ENCODE results near the gene SYNDIG1.

Gene SYNDIG1

DNA sequence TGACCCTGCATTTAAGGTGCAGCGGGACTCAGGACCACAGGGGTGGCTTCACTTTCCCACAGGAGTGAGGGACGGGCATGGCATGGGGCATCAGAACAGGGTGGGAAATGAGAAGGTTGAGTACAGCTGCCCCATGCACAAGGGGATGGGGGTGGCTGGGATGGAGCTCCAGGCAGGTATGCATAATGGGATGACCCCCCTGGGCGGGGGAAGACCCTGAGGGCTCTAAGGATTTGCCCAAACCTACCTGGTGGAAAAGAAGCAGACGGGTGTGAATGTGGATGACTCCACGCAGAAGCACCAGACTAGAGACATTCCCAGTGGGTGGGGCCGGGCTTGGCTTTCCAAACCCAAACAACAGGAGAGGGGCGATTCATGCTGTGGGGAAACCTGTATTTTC, 200.3 kb downstream of the SYNDIG1 start:
- DNase-seq = no peak
- Histone ChIP-seq H3K18ac (ENCODE audit: low read depth in 1 of 2, low read length in 2 of 2) (no peak overlapping the region), H3K4ac (ENCODE audit: low read depth in 1 of 2, low read length in 2 of 2) (no peak overlapping the region), H3K36me3 (ENCODE audit: control insufficient read depth in 1 of 2, insufficient read depth in 2 of 2, low read depth in 1 of 2, low read length in 2 of 2) (peaks cover 0 to 6% of the 10 kb centered on the region in 2 experiments), H3K27me3 (ENCODE audit: control insufficient read depth in 1 of 2, insufficient read depth in 1 of 2, low read length in 2 of 2) (peaks cover 0 to under 1% of the 10 kb centered on the region in 2 experiments), H3K9me3 (ENCODE audit: control insufficient read depth, low read length) (no peaks in the 10 kb centered on the region), H3K4me1 (ENCODE audit: control insufficient read depth, insufficient read depth, low read depth, low read length) (peaks cover 28% of the 10 kb centered on the region), H3K23ac (ENCODE audit: low read length in 2 of 2) (no peak overlapping the region), H2BK15ac (ENCODE audit: low read depth, poor library complexity, severe bottlenecking) (no peak overlapping the region), H3K79me1 (replicated peaks; ENCODE audit: low read length, poor library complexity, severe bottlenecking) (no peaks in the 10 kb centered on the region), H2BK120ac (ENCODE audit: low read depth, low read length) (no peak overlapping the region), H3K14ac (ENCODE audit: low read length in 2 of 2) (peak overlapping the region in 1 of 2 experiments; percentile 11), H3K9ac (ENCODE audit: low read length) (no peak overlapping the region), H4K91ac (ENCODE audit: low read length) (no peak overlapping the region), H4K8ac (ENCODE audit: low read length) (no peak overlapping the region), H3K27ac (ENCODE audit: low read length, poor library complexity, severe bottlenecking) (no peak overlapping the region), H2BK5ac (ENCODE audit: low read depth, low read length, poor library complexity, severe bottlenecking) (no peak overlapping the region), H2BK12ac (ENCODE audit: low read length in 2 of 2) (no peak overlapping the region), H2AFZ (ENCODE audit: low read depth, low read length) (no peak overlapping the region), H3K4me2 (ENCODE audit: low read length, poor library complexity, severe bottlenecking) (no peak overlapping the region), H2AK5ac (ENCODE audit: low read length, severe bottlenecking) (peak overlapping the region; percentile 70), H3K4me3 (ENCODE audit: insufficient read depth in 1 of 2, low read depth in 1 of 2, low read length in 2 of 2) (no peak overlapping the region)
- WGBS = 87% methylated on average over 7 of the region's 7 CpGs

DNA sequence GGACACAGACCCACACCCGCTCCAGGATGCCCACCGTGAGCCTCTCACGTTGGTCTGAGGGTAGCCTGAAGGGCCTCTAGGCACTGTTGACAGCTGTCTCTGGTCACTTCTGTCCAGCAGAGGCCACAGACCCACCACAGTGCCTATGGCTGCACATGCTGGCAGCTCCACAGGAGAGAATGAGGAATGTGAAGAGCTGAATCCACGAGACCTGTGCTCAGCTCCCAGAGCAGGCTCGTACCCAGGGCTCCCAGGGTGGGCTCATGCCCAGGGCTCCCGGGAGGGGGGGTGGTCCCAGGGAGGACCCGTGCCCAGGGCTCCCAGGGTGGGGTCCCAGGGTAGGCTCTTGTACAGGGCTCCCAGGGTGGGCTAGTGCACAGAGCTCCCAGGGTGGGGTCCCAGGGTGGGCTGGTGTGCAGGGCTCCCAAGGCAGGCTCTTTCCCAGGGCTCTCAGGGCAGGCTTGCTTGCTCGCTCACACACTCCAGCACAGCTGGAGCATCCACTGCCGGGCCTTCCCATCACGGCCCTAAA, 201.0 kb downstream of the SYNDIG1 start:
- Histone ChIP-seq H3K9ac (ENCODE audit: low read length) (no peak overlapping the region), H2BK12ac (ENCODE audit: low read length in 2 of 2) (peak overlapping the region in 1 of 2 experiments; percentile 4), H2BK120ac (ENCODE audit: low read depth, low read length) (no peak overlapping the region), H3K14ac (ENCODE audit: low read length in 2 of 2) (no peak overlapping the region), H3K79me1 (replicated peaks; ENCODE audit: low read length, poor library complexity, severe bottlenecking) (no peaks in the 10 kb centered on the region), H4K8ac (ENCODE audit: low read length) (no peak overlapping the region), H2BK5ac (ENCODE audit: low read depth, low read length, poor library complexity, severe bottlenecking) (no peak overlapping the region), H3K23ac (ENCODE audit: low read length in 2 of 2) (no peak overlapping the region), H3K4me1 (ENCODE audit: control insufficient read depth, insufficient read depth, low read depth, low read length) (peaks cover 28% of the 10 kb centered on the region), H4K91ac (ENCODE audit: low read length) (no peak overlapping the region), H3K27me3 (ENCODE audit: control insufficient read depth in 1 of 2, insufficient read depth in 1 of 2, low read length in 2 of 2) (no peaks in the 10 kb centered on the region), H3K4me3 (ENCODE audit: insufficient read depth in 1 of 2, low read depth in 1 of 2, low read length in 2 of 2) (no peak overlapping the region), H2BK15ac (ENCODE audit: low read depth, poor library complexity, severe bottlenecking) (no peak overlapping the region), H2AFZ (ENCODE audit: low read depth, low read length) (no peak overlapping the region), H3K27ac (ENCODE audit: low read length, poor library complexity, severe bottlenecking) (no peak overlapping the region), H3K4me2 (ENCODE audit: low read length, poor library complexity, severe bottlenecking) (no peak overlapping the region), H2AK5ac (ENCODE audit: low read length, severe bottlenecking) (peak overlapping the region; percentile 42), H3K9me3 (ENCODE audit: control insufficient read depth, low read length) (no peaks in the 10 kb centered on the region), H3K36me3 (ENCODE audit: control insufficient read depth in 1 of 2, insufficient read depth in 2 of 2, low read depth in 1 of 2, low read length in 2 of 2) (peaks cover 0 to 4% of the 10 kb centered on the region in 2 experiments), H3K18ac (ENCODE audit: low read depth in 1 of 2, low read length in 2 of 2) (no peak overlapping the region), H3K4ac (ENCODE audit: low read depth in 1 of 2, low read length in 2 of 2) (no peak overlapping the region)
- DNase-seq = no peak
- WGBS = 97% methylated on average over 10 of the region's 10 CpGs

DNA sequence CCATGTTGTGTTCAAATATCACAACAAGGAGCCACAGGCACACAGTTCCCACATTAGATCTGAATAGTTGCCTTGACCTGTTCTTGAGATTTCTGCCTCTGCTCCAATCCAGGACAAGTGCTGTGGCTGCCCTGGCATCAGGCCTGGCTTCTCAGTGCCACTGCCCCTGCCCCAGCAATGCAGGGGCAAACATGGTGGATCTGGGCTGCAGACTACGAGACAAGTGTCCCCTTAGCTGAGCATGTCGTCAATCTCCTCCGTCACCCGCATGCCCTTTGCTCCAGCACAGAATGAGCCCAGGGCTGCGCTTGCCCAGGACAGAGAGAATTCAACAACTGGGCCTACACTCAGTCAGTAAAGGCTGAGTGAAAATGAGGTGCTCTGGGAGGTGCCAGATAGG, 201.6 kb downstream of the SYNDIG1 start:
- Histone ChIP-seq H3K9ac (ENCODE audit: low read length) (no peak overlapping the region), H3K4ac (ENCODE audit: low read depth in 1 of 2, low read length in 2 of 2) (no peak overlapping the region), H3K27me3 (ENCODE audit: control insufficient read depth in 1 of 2, insufficient read depth in 1 of 2, low read length in 2 of 2) (no peaks in the 10 kb centered on the region), H4K91ac (ENCODE audit: low read length) (no peak overlapping the region), H2AFZ (ENCODE audit: low read depth, low read length) (no peak overlapping the region), H3K4me1 (ENCODE audit: control insufficient read depth, insufficient read depth, low read depth, low read length) (peaks cover 28% of the 10 kb centered on the region), H3K14ac (ENCODE audit: low read length in 2 of 2) (peak overlapping the region in 1 of 2 experiments; percentile 59), H2BK120ac (ENCODE audit: low read depth, low read length) (no peak overlapping the region), H3K18ac (ENCODE audit: low read depth in 1 of 2, low read length in 2 of 2) (no peak overlapping the region), H3K9me3 (ENCODE audit: control insufficient read depth, low read length) (no peaks in the 10 kb centered on the region), H3K4me3 (ENCODE audit: insufficient read depth in 1 of 2, low read depth in 1 of 2, low read length in 2 of 2) (no peak overlapping the region), H2AK5ac (ENCODE audit: low read length, severe bottlenecking) (peak overlapping the region; percentile 79), H2BK12ac (ENCODE audit: low read length in 2 of 2) (peak overlapping the region; percentile 7 to 12), H4K8ac (ENCODE audit: low read length) (no peak overlapping the region), H3K36me3 (ENCODE audit: control insufficient read depth in 1 of 2, insufficient read depth in 2 of 2, low read depth in 1 of 2, low read length in 2 of 2) (peaks cover 0 to 1% of the 10 kb centered on the region in 2 experiments), H3K27ac (ENCODE audit: low read length, poor library complexity, severe bottlenecking) (no peak overlapping the region), H3K79me1 (replicated peaks; ENCODE audit: low read length, poor library complexity, severe bottlenecking) (no peaks in the 10 kb centered on the region), H3K23ac (ENCODE audit: low read length in 2 of 2) (no peak overlapping the region), H3K4me2 (ENCODE audit: low read length, poor library complexity, severe bottlenecking) (no peak overlapping the region), H2BK15ac (ENCODE audit: low read depth, poor library complexity, severe bottlenecking) (no peak overlapping the region), H2BK5ac (ENCODE audit: low read depth, low read length, poor library complexity, severe bottlenecking) (no peak overlapping the region)
- no peak for DNase-seq
- 87% methylated on average over 5 of the region's 5 CpGs for WGBS

DNA sequence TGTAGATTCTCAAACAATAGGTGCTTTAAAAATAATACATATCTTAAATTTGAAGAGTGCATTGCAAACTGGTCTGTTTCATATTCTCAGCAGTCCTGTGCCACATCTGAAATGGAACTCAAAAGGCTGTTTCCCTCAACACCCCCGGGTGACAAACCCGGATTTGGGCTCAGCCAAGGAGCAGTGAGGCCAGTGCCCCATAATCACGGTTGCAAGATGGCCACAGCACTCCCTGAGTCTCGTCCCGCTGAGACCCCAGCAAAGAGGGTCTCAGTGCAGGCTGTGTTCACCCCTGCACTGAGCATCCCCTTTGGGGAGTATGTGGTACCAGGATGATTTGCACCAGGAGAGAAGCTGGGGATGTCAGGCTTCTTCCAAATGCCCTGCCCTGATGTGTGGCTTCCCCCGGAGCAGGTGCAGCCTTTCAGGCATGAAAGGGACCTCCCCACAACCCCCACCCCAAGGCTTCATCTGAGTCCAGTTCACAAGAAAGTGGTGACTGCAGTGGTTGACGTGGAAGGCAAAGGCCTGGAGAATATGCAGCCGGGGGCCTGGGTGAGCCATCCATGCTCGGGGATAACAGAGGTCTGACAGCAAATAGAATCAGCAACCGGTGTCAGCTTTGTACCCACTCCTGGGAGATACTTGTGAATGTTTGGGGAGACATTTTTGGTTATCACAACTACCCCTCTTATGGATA, 202.9 kb downstream of the SYNDIG1 start:
- peak overlapping the region; percentile 57 for H4K91ac ChIP-seq (ENCODE audit: low read length)
- no peak overlapping the region for H3K14ac ChIP-seq (ENCODE audit: low read length in 2 of 2)
- no peaks in the 10 kb centered on the region for H3K27me3 ChIP-seq (ENCODE audit: control insufficient read depth in 1 of 2, insufficient read depth in 1 of 2, low read length in 2 of 2)
- peak overlapping the region; percentile 75 for H4K8ac ChIP-seq (ENCODE audit: low read length)
- no peak for DNase-seq
- no peak overlapping the region for H2BK15ac ChIP-seq (ENCODE audit: low read depth, poor library complexity, severe bottlenecking)
- H3K4ac ChIP-seq (ENCODE audit: low read depth in 1 of 2, low read length in 2 of 2) = peak overlapping the region in 1 of 2 experiments; percentile 52
- peak overlapping the region; percentile 93 for H3K27ac ChIP-seq (ENCODE audit: low read length, poor library complexity, severe bottlenecking)
- H3K4me3 ChIP-seq (ENCODE audit: insufficient read depth in 1 of 2, low read depth in 1 of 2, low read length in 2 of 2) = no peak overlapping the region
- H3K9me3 ChIP-seq (ENCODE audit: control insufficient read depth, low read length) = no peaks in the 10 kb centered on the region
- no peak overlapping the region for H3K23ac ChIP-seq (ENCODE audit: low read length in 2 of 2)
- no peaks in the 10 kb centered on the region for H3K79me1 ChIP-seq (replicated peaks; ENCODE audit: low read length, poor library complexity, severe bottlenecking)
- H2AK5ac ChIP-seq (ENCODE audit: low read length, severe bottlenecking) = peak overlapping the region; percentile 97
- H2BK5ac ChIP-seq (ENCODE audit: low read depth, low read length, poor library complexity, severe bottlenecking) = peak overlapping the region; percentile 85
- H2BK120ac ChIP-seq (ENCODE audit: low read depth, low read length) = peak overlapping the region; percentile 74
- H2BK12ac ChIP-seq (ENCODE audit: low read length in 2 of 2) = peak overlapping the region in 1 of 2 experiments; percentile 79
- H3K4me2 ChIP-seq (ENCODE audit: low read length, poor library complexity, severe bottlenecking) = peak overlapping the region; percentile 40
- whole genome bisulfite sequencing = 57% methylated on average over 8 of the region's 10 CpGs
- H3K4me1 ChIP-seq (ENCODE audit: control insufficient read depth, insufficient read depth, low read depth, low read length) = peaks cover 28% of the 10 kb centered on the region
- peak overlapping the region; percentile 49 for H3K9ac ChIP-seq (ENCODE audit: low read length)
- no peak overlapping the region for H2AFZ ChIP-seq (ENCODE audit: low read depth, low read length)
- H3K36me3 ChIP-seq (ENCODE audit: control insufficient read depth in 1 of 2, insufficient read depth in 2 of 2, low read depth in 1 of 2, low read length in 2 of 2) = no peaks in the 10 kb centered on the region
- peak overlapping the region; percentile 58 to 75 for H3K18ac ChIP-seq (ENCODE audit: low read depth in 1 of 2, low read length in 2 of 2)
